K562 (cell line): Measurements from ENCODE around the gene CYP11A1. TPM values are rescaled to one million over a fixed set of nuclear protein-coding genes. Genes with fewer than 3 reads are reported as not detected.
A peak's percentile ranks its signal among the peaks of the same experiment; 100 is the strongest.

Source experiments
- ARHGAP35 ChIP-seq: fragments of 450-650 bp; IDR thresholded peaks from 2 replicates; pipeline ENCODE4 v1.6.1; 2018; ENCODE audit not compliant: partially characterized antibody
- BRD9 ChIP-seq: fragments of 450-650 bp; IDR thresholded peaks from 2 replicates; pipeline ENCODE4 v1.6.1; 2018; ENCODE audit warnings: low read depth; ENCODE audit not compliant: partially characterized antibody
- C11orf30 ChIP-seq: fragments of 450-650 bp; IDR thresholded peaks from 2 replicates; pipeline ENCODE4 v1.6.1; 2016; ENCODE audit warnings: low read depth, mild to moderate bottlenecking
- CTCF ChIP-seq, 3 experiments: IDR thresholded peaks in 2 of 3; conservative IDR thresholded peaks in 1 of 3; 2 replicates each; pipeline ENCODE4 v1.5.1; 2011 to 2012; ENCODE audit warnings: low read length in 3 of 3, mild to moderate bottlenecking in 3 of 3, control low read depth in 2 of 3, improper control_type of control experiment in 1 of 3, inconsistent platforms in 1 of 3, low read depth in 1 of 3, mixed read lengths in 1 of 3, moderate library complexity in 1 of 3; ENCODE audit not compliant: insufficient read depth in 2 of 3
- FOXA1 ChIP-seq: fragments of 450-650 bp; IDR thresholded peaks from 2 replicates; pipeline ENCODE4 v1.6.1; 2016; ENCODE audit warnings: mild to moderate bottlenecking, borderline replicate concordance
- MBD2 ChIP-seq: sonication (generic); IDR thresholded peaks from 2 replicates; pipeline ENCODE4 v1.6.1; 2016; ENCODE audit warnings: low read depth, borderline replicate concordance
- MCM2 ChIP-seq: fragments of 450-650 bp; IDR thresholded peaks from 2 replicates; pipeline ENCODE4 v1.6.1; 2017; ENCODE audit warnings: low read depth, mild to moderate bottlenecking
- MTA1 ChIP-seq: fragments of 450-650 bp; IDR thresholded peaks from 2 replicates; pipeline ENCODE4 v1.6.1; 2017; ENCODE audit warnings: borderline replicate concordance
- TARDBP ChIP-seq: fragments of 450-650 bp; IDR thresholded peaks from 2 replicates; pipeline ENCODE4 v1.6.1; 2016
- TSC22D4 ChIP-seq: fragments of 450-650 bp; IDR thresholded peaks from 2 replicates; pipeline ENCODE4 v1.6.1; 2016; ENCODE audit warnings: missing genetic modification characterization, missing biosample characterization, control low read depth
- ZBTB40 ChIP-seq, 2 experiments: fragments of 450-650 bp in 1 of 2; sonication (generic) in 1 of 2; formaldehyde crosslinking in 1 of 2; IDR thresholded peaks; 2 replicates each; pipeline versions ENCODE4 v1.7.1 to v1.9.0; 2016 to 2022; ENCODE audit warnings: inconsistent platforms in 1 of 2, mild to moderate bottlenecking in 1 of 2, missing genetic modification reagents in 1 of 2
- ZNF57 ChIP-seq: fragments of 450-650 bp; formaldehyde crosslinking; IDR thresholded peaks from 2 replicates; pipeline ENCODE4 v1.4.0; 2020; ENCODE audit warnings: mild to moderate bottlenecking, moderate library complexity
- ZNF785 ChIP-seq: fragments of 250-450 bp; sonication (Bioruptor Pico); IDR thresholded peaks from 2 replicates; pipeline ENCODE4 v1.4.0; 2020; ENCODE audit warnings: mild to moderate bottlenecking
- polyA plus RNA-seq, 8 experiments: library from polyadenylated mRNA; depleted of rRNA in 4 of 8; stranded (reverse) in 5 of 8; unstranded in 3 of 8; fragments of >200 nt; fragmentation: Nextera tagmentation in 2 of 8; fragmentation: Illumina TruSeq in 1 of 8; extraction: Ambion mirVana in 2 of 8; extraction: Trizol in 1 of 8; gene quantifications; 2 replicates each; pipeline versions ENCODE4 v1.2.1 to v1.2.3, GENCODE V29; 2011 to 2014; ENCODE audit warnings: inconsistent platforms in 1 of 8, missing spikeins in 1 of 8
- total RNA-seq, 7 experiments: library from RNA; depleted of rRNA in 6 of 7; stranded (reverse); fragments of >200 nt in 6 of 7; fragmentation: Illumina TruSeq in 2 of 7; extraction: Trizol in 2 of 7; gene quantifications; 2 replicates each; pipeline versions ENCODE4 v1.2.1 to v1.2.3, GENCODE V29; 2011 to 2021; ENCODE audit warnings: low replicate concordance in 1 of 7
- TF ChIP-seq, protein P1 (sequence below): sonication (generic); formaldehyde crosslinking; IDR thresholded peaks from 2 replicates; pipeline ENCODE4 v1.8.0; 2023; ENCODE audit warnings: mild to moderate bottlenecking, missing genetic modification reagents

CYP11A1 gene
- total and polyA plus RNA-seq, 9 of the 15 experiments (the other 6 are each of a cell fraction or from before 2014, with no cell fraction given) = 0.06 to 0.24 (median 0.10) TPM; not detected in 4

- TF ChIP-seq MCM2 (no peak), TARDBP (no peak), C11orf30 (no peak), ARHGAP35 (no peak), MBD2 (no peak), MTA1 (no peak), TSC22D4 (tag) (no peak), ZNF57 (no peak), ZBTB40 (IDR thresholded peaks at IDR 0.05) (no peak), ZBTB40 (CRISPR knock-in tag; IDR thresholded peaks at IDR 0.05) (no peak), ZNF785 (CRISPR knock-in tag) (no peak), CTCF (IDR thresholded peaks at IDR 0.05 in 2 of 3, conservative IDR thresholded peaks at IDR 0.05 in 1 of 3; ENCODE audit: insufficient read depth in 2 of 3, low read depth in 1 of 3, low read length in 3 of 3) (peak; percentile 96 to 98 (median 97)), FOXA1 (no peak), BRD9 (no peak)
- TF ChIP-seq, protein P1, sequence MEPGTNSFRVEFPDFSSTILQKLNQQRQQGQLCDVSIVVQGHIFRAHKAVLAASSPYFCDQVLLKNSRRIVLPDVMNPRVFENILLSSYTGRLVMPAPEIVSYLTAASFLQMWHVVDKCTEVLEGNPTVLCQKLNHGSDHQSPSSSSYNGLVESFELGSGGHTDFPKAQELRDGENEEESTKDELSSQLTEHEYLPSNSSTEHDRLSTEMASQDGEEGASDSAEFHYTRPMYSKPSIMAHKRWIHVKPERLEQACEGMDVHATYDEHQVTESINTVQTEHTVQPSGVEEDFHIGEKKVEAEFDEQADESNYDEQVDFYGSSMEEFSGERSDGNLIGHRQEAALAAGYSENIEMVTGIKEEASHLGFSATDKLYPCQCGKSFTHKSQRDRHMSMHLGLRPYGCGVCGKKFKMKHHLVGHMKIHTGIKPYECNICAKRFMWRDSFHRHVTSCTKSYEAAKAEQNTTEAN = no peak
Observed at GRCh38 chr15:74382004-74382816, 14.8 kb upstream of the CYP11A1 start (continued).
